ENCODE measurements around the gene ELMOD3.

DNA sequence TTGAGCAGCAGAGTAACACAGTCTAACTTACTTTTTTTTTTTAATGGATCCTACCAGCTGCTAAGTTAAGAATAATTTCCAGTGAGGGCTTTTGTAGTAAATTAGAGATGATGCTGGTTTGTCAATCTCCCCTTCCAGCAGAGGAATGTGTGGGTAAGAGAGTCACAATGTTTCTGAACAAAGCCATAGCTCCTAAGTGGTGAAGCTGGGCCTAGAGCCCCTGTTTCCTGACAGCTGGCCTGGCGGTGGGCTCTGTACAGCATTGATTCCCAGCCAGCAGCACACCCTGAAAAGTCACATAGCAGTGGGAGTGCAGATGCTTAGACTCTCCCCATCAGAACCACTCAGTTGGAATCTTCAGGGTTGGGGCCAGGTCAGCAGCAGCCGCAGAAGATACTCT lies 31.2 kb downstream of the ELMOD3 start:
- TF ChIP-seq, protein P1, sequence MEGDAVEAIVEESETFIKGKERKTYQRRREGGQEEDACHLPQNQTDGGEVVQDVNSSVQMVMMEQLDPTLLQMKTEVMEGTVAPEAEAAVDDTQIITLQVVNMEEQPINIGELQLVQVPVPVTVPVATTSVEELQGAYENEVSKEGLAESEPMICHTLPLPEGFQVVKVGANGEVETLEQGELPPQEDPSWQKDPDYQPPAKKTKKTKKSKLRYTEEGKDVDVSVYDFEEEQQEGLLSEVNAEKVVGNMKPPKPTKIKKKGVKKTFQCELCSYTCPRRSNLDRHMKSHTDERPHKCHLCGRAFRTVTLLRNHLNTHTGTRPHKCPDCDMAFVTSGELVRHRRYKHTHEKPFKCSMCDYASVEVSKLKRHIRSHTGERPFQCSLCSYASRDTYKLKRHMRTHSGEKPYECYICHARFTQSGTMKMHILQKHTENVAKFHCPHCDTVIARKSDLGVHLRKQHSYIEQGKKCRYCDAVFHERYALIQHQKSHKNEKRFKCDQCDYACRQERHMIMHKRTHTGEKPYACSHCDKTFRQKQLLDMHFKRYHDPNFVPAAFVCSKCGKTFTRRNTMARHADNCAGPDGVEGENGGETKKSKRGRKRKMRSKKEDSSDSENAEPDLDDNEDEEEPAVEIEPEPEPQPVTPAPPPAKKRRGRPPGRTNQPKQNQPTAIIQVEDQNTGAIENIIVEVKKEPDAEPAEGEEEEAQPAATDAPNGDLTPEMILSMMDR (IDR thresholded peaks at IDR 0.05; ENCODE audit: low read depth, low read length) = no peak
- TF ChIP-seq, protein P2, sequence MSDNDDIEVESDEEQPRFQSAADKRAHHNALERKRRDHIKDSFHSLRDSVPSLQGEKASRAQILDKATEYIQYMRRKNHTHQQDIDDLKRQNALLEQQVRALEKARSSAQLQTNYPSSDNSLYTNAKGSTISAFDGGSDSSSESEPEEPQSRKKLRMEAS (IDR thresholded peaks at IDR 0.05; ENCODE audit: low read depth, low read length) = no peak
- TF ChIP-seq POLR2A (IDR thresholded peaks at IDR 0.05; ENCODE audit: extremely low read depth, insufficient read length) (no peak), MYC (IDR thresholded peaks at IDR 0.05; ENCODE audit: low read depth, low read length) (no peak)

Data from NB4 (cell line).